Karpas-422 (cell line): ENCODE results near the gene IL22. TPM values are rescaled to one million over a fixed set of nuclear protein-coding genes. Genes with fewer than 3 reads are reported as not detected.
"Not testable (repeated sequence)": the region's sequence is repeated elsewhere in the genome, so short reads cannot be mapped to it uniquely, and the experiment has no call there.

Experiments used
- DNase-seq: peaks from one replicate; pipeline ENCODE4 v3.0.0-alpha.2; 2015
- H2AFZ ChIP-seq: fragments of 200-600 bp; sonication (generic); 2 replicates; pipeline ENCODE4 v1.6.1; 2014; ENCODE audit warnings: antibody characterized with exemption, low read length, mixed read lengths
- H3K27ac ChIP-seq: fragments of 200-600 bp; sonication (generic); 2 replicates; pipeline ENCODE4 v1.5.1; 2014; ENCODE audit warnings: mild to moderate bottlenecking, low read length, moderate library complexity
- H3K27me3 ChIP-seq: fragments of 200-600 bp; sonication (generic); 2 replicates; pipeline ENCODE4 v1.6.1; 2014; ENCODE audit warnings: low read length, mixed read lengths
- H3K36me3 ChIP-seq: fragments of 200-600 bp; sonication (generic); 2 replicates; pipeline ENCODE4 v1.6.1; 2014; ENCODE audit warnings: low read length, mixed read lengths; ENCODE audit not compliant: insufficient read depth
- H3K4me1 ChIP-seq: fragments of 200-600 bp; sonication (generic); 2 replicates; pipeline ENCODE4 v1.6.1; 2014; ENCODE audit warnings: mild to moderate bottlenecking, low read length, mixed read lengths
- H3K4me2 ChIP-seq: fragments of 200-600 bp; sonication (generic); 2 replicates; pipeline ENCODE4 v1.6.1; 2014; ENCODE audit warnings: low read length, low read depth, mild to moderate bottlenecking; ENCODE audit not compliant: poor library complexity, severe bottlenecking
- H3K4me3 ChIP-seq: fragments of 200-600 bp; sonication (generic); 2 replicates; pipeline ENCODE4 v1.5.1; 2014; ENCODE audit warnings: mild to moderate bottlenecking, antibody characterized with exemption, low read length, mixed read lengths
- H3K79me2 ChIP-seq: fragments of 200-600 bp; sonication (generic); 2 replicates; pipeline ENCODE4 v1.6.1; 2014; ENCODE audit warnings: mild to moderate bottlenecking, low read length, mixed read lengths
- H3K9ac ChIP-seq: fragments of 200-600 bp; sonication (generic); 2 replicates; pipeline ENCODE4 v1.6.0; 2014; ENCODE audit warnings: low read length
- H3K9me2 ChIP-seq: fragments of 200-600 bp; sonication (generic), shearing (Covaris generic); replicated peaks from 2 replicates; pipeline ENCODE4 v1.6.0; 2014; ENCODE audit warnings: mild to moderate bottlenecking, low read length, moderate library complexity; ENCODE audit not compliant: insufficient read depth
- H3K9me3 ChIP-seq: fragments of 300-700, 200-600 bp; sonication (generic); 2 replicates; pipeline ENCODE4 v1.6.1; 2014; ENCODE audit warnings: low read length, mixed read lengths
- H4K20me1 ChIP-seq: fragments of 200-600 bp; sonication (generic); 2 replicates; pipeline ENCODE4 v1.6.1; 2014; ENCODE audit warnings: mild to moderate bottlenecking, antibody characterized with exemption, low read length, low read depth; ENCODE audit not compliant: insufficient read depth
- total RNA-seq: library from RNA; depleted of rRNA; stranded (reverse); fragments of >200 nt; shearing (Covaris generic); gene quantifications from 2 replicates; pipeline ENCODE4 v1.2.3, GENCODE V29; 2014; ENCODE audit warnings: low replicate concordance

The IL22 gene
- total RNA-seq, 1 experiment from 2014 or later, result not detected

GRCh38 chr12:68222326-68222725 is 31.1 kb downstream of the IL22 start:
- Histone ChIP-seq H3K36me3 (no peaks in the 10 kb centered on the region), H4K20me1 (no peaks in the 10 kb centered on the region), H3K9ac (no peak overlapping the region), H3K9me2 (no peaks in the 10 kb centered on the region), H2AFZ (no peak overlapping the region), H3K4me1 (peaks cover 6% of the 10 kb centered on the region), H3K4me2 (no peak overlapping the region), H3K27ac (no peak overlapping the region), H3K9me3 (no peaks in the 10 kb centered on the region), H3K79me2 (no peaks in the 10 kb centered on the region), H3K27me3 (no peaks in the 10 kb centered on the region), H3K4me3 (no peak overlapping the region)
- no peak for DNase-seq

DNA sequence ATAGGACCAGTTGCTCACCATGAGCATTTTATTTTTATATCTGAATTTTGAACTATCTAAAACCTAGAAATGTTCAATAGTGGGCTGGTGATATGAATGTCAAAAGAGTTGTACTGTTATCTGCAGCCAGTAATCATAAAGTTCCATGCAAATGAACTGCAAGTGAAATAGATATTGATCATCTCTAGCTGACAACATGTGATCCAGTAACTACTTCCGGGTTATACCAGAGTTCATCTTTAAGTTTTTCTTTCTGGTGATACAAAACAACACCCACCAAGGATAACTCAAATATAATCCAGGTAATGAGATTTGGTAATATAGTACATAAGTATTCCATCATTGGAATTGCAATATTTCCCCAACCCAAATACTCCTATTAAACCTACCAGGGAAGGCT is 31.9 kb downstream of the IL22 start:
- no peak overlapping the region for H3K4me2 ChIP-seq
- no peaks in the 10 kb centered on the region for H3K9me2 ChIP-seq
- H3K4me3 ChIP-seq, result no peak overlapping the region
- H3K9ac ChIP-seq, result no peak overlapping the region
- H3K27me3 ChIP-seq, result no peaks in the 10 kb centered on the region
- H3K27ac ChIP-seq, result no peak overlapping the region
- no peaks in the 10 kb centered on the region for H3K9me3 ChIP-seq
- no peak overlapping the region for H2AFZ ChIP-seq
- no peaks in the 10 kb centered on the region for H3K36me3 ChIP-seq
- H3K79me2 ChIP-seq, result no peaks in the 10 kb centered on the region
- no peak for DNase-seq
- H3K4me1 ChIP-seq, result peaks cover 6% of the 10 kb centered on the region
- no peaks in the 10 kb centered on the region for H4K20me1 ChIP-seq

- no peaks in the 10 kb centered on the region for H3K27me3 ChIP-seq
- H4K20me1 ChIP-seq, result no peaks in the 10 kb centered on the region
- H3K4me3 ChIP-seq, result no peak overlapping the region
- no peaks in the 10 kb centered on the region for H3K9me3 ChIP-seq
- H3K9ac ChIP-seq, result no peak overlapping the region
- no peaks in the 10 kb centered on the region for H3K79me2 ChIP-seq
- no peak for DNase-seq
- no peaks in the 10 kb centered on the region for H3K4me1 ChIP-seq
- H3K9me2 ChIP-seq, result no peaks in the 10 kb centered on the region
- no peak overlapping the region for H3K27ac ChIP-seq
- no peak overlapping the region for H2AFZ ChIP-seq
- no peak overlapping the region for H3K4me2 ChIP-seq
- H3K36me3 ChIP-seq, result no peaks in the 10 kb centered on the region
Observed at GRCh38 chr12:68210875-68211274, 42.5 kb downstream of the IL22 start.

DNA sequence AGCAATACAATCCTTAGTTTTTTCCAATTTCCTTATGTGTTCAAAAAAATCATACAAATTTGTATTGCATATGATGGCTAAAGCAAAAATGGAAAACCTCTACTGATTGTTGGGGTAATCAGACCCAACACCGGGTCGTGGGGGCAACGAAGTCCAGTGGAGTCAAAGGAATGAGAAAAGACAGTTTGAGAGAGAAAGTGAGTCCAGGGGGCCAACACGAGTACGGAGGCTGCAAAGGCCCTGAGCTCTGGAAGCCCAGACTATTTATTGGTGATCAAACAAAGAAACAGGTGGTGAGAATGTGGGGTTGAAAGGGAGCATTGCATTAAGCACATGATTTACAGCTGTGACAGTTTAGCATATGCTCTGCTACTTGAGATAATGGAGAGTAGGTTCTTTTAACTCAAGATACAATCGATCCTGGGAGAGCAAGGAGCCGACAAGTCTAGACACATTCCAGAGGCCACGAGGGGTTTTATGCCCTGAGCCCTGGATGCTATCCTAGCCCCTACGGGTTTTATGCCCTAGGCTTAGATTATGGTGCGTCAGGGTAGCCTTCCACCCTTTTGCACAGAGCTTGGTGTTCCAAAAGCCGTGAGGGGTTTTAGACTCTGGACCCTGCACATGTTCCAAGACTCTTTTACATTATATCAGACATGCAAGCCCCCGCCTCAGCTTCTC is 44.2 kb downstream of the IL22 start:
- not testable (repeated sequence) for H3K79me2 ChIP-seq, H3K9me3 ChIP-seq, H3K27me3 ChIP-seq, DNase-seq, H3K9me2 ChIP-seq, H3K4me3 ChIP-seq, H3K9ac ChIP-seq, H4K20me1 ChIP-seq, H2AFZ ChIP-seq, H3K27ac ChIP-seq, H3K4me2 ChIP-seq, H3K4me1 ChIP-seq, H3K36me3 ChIP-seq

GRCh38 chr12:68207276-68207675 is 46.1 kb downstream of the IL22 start:
- no peaks in the 10 kb centered on the region for H3K4me1 ChIP-seq
- H2AFZ ChIP-seq, result no peak overlapping the region
- H3K4me2 ChIP-seq, result no peak overlapping the region
- no peak for DNase-seq
- no peaks in the 10 kb centered on the region for H3K27me3 ChIP-seq
- H3K36me3 ChIP-seq, result no peaks in the 10 kb centered on the region
- no peak overlapping the region for H3K9ac ChIP-seq
- no peaks in the 10 kb centered on the region for H3K79me2 ChIP-seq
- no peak overlapping the region for H3K4me3 ChIP-seq
- H3K9me2 ChIP-seq, result no peaks in the 10 kb centered on the region
- no peak overlapping the region for H3K27ac ChIP-seq
- H4K20me1 ChIP-seq, result no peaks in the 10 kb centered on the region
- H3K9me3 ChIP-seq, result no peaks in the 10 kb centered on the region

- Histone ChIP-seq H2AFZ (no peak overlapping the region), H3K27me3 (no peaks in the 10 kb centered on the region), H3K4me2 (no peak overlapping the region), H3K9ac (no peak overlapping the region), H4K20me1 (no peaks in the 10 kb centered on the region), H3K36me3 (no peaks in the 10 kb centered on the region), H3K27ac (no peak overlapping the region), H3K4me3 (no peak overlapping the region), H3K79me2 (no peaks in the 10 kb centered on the region), H3K4me1 (no peaks in the 10 kb centered on the region), H3K9me2 (no peaks in the 10 kb centered on the region), H3K9me3 (no peaks in the 10 kb centered on the region)
- no peak for DNase-seq
Observed at GRCh38 chr12:68206446-68206845, 47.0 kb downstream of the IL22 start.

DNA sequence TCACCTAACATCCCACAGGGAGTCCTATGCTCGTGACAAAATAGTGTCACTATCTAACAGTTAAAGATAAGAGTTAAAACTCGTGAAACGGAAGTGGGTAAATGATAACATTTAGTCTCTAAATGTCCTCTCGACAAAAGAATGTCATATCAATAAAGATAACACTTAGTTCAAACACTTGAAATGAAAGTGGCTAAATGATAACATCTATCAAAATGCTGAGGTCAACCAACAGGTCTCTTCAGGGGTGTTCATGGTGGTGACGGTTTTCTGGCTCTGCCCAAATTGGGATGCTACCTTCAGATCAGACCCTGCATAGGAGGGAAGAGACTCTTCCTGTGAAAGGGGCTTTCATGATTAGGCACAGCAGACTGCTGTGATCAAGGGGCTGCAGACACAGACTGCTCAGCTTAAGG is 49.9 kb downstream of the IL22 start:
- no peak overlapping the region for H2AFZ ChIP-seq
- no peak overlapping the region for H3K4me3 ChIP-seq
- no peaks in the 10 kb centered on the region for H3K4me1 ChIP-seq
- no peak overlapping the region for H3K4me2 ChIP-seq
- H3K9me3 ChIP-seq, result no peaks in the 10 kb centered on the region
- no peak overlapping the region for H3K9ac ChIP-seq
- H3K36me3 ChIP-seq, result no peaks in the 10 kb centered on the region
- no peaks in the 10 kb centered on the region for H4K20me1 ChIP-seq
- no peak overlapping the region for H3K27ac ChIP-seq
- no peaks in the 10 kb centered on the region for H3K9me2 ChIP-seq
- no peaks in the 10 kb centered on the region for H3K27me3 ChIP-seq
- DNase-seq, result no peak
- H3K79me2 ChIP-seq, result no peaks in the 10 kb centered on the region

DNA sequence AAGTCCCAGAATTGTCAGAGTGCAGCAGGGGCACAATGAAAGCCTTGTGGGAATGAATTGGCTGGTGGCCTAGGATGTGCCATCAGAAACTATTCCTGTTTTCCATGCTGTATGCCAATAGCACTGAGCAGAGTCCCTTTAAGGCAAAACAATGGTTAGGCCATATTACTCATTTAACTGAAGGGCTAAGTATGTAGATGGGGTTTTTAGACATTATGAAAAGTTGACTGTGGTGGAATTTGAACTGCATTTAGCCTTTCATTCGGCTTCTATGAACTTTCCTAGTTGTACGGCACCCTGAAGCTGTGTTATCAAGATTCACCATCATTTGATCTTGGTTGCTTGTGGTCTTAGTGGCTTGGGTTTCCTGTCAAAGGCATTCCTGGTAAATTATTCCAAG is 52.5 kb downstream of the IL22 start:
- Histone ChIP-seq H3K9me2 (no peaks in the 10 kb centered on the region), H3K36me3 (no peaks in the 10 kb centered on the region), H2AFZ (no peak overlapping the region), H3K79me2 (no peaks in the 10 kb centered on the region), H3K4me1 (no peaks in the 10 kb centered on the region), H3K9me3 (no peaks in the 10 kb centered on the region), H3K27me3 (no peaks in the 10 kb centered on the region), H3K4me2 (no peak overlapping the region), H3K9ac (no peak overlapping the region), H4K20me1 (no peaks in the 10 kb centered on the region), H3K27ac (no peak overlapping the region), H3K4me3 (no peak overlapping the region)
- no peak for DNase-seq

DNA sequence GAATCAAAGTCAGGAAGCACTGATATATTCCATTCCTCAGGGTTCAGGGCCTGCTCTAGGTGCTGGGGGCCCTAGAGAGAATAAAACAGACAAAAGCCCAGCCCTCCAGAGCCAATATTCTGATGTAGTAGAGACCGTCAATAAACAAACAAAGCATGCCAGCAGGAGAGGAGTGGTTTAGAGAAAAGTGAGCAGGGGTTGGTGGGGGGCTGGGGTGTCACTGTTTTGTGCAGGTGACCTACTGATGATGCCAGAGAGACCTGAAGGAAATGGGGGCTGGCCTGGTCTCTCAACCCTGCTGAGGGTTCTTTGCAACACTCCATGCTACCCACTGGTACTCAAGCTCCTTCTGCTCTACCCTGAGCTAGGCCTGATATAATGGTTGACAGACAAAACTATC is 54.3 kb downstream of the IL22 start:
- Histone ChIP-seq H3K9ac (no peak overlapping the region), H3K36me3 (no peaks in the 10 kb centered on the region), H3K79me2 (no peaks in the 10 kb centered on the region), H4K20me1 (no peaks in the 10 kb centered on the region), H3K27ac (no peak overlapping the region), H2AFZ (no peak overlapping the region), H3K4me2 (no peak overlapping the region), H3K4me1 (no peaks in the 10 kb centered on the region), H3K9me2 (no peaks in the 10 kb centered on the region), H3K9me3 (no peaks in the 10 kb centered on the region), H3K4me3 (no peak overlapping the region), H3K27me3 (no peaks in the 10 kb centered on the region)
- no peak for DNase-seq
